Gastroesophageal sphincter (tissue), 3 donors: ENCODE results near the gene INSM1.

Experiments
- POLR2AphosphoS5 ChIP-seq: sonication (generic); formaldehyde crosslinking; IDR thresholded peaks from one replicate; pipeline ENCODE4 v1.6.1; 2017; ENCODE audit warnings: antibody characterized with exemption
- TF ChIP-seq, protein P1 (sequence below), 4 experiments: fragments of 200-600 bp in 2 of 4; fragments of 450-650 bp in 2 of 4; sonication (generic) in 1 of 4; IDR thresholded peaks; one replicate each; pipeline ENCODE4 v1.5.1; 2017 to 2019; ENCODE audit warnings: antibody characterized with exemption in 4 of 4, mild to moderate bottlenecking in 2 of 4, moderate library complexity in 2 of 4

DNA sequence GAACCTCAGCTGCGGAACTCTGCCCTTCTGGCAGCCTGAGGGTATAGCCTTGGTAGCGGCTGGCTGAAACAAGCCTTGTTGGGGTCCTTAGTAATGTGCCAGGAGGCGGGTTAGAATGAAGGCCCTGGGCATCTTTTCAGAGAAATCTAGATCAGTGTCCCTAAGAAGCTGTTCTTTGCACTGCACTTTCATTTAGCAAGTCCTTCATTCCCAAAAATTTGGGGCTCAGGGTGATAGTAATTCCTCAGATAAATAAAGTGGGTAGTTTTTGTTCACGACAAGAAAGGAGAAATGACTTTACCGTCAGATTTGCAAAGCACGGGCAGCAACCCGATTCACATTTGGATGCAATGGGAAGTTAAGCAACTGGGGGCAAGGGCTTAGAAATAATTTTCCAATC is 3.2 kb downstream of the INSM1 start:
- TF ChIP-seq, protein P1, sequence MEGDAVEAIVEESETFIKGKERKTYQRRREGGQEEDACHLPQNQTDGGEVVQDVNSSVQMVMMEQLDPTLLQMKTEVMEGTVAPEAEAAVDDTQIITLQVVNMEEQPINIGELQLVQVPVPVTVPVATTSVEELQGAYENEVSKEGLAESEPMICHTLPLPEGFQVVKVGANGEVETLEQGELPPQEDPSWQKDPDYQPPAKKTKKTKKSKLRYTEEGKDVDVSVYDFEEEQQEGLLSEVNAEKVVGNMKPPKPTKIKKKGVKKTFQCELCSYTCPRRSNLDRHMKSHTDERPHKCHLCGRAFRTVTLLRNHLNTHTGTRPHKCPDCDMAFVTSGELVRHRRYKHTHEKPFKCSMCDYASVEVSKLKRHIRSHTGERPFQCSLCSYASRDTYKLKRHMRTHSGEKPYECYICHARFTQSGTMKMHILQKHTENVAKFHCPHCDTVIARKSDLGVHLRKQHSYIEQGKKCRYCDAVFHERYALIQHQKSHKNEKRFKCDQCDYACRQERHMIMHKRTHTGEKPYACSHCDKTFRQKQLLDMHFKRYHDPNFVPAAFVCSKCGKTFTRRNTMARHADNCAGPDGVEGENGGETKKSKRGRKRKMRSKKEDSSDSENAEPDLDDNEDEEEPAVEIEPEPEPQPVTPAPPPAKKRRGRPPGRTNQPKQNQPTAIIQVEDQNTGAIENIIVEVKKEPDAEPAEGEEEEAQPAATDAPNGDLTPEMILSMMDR (IDR thresholded peaks at IDR 0.05), result no peak
- no peak for TF ChIP-seq POLR2AphosphoS5
